Activated T-cell treated with anti-CD3 and anti-CD28 coated beads for 1 hour (primary cell): ENCODE measurements around the gene ALDH3A1.

Experiments
- DNase-seq: peaks from one replicate; pipeline ENCODE4 v3.0.0-alpha.2; 2020; ENCODE audit warnings: low read depth

ALDH3A1 gene

DNA sequence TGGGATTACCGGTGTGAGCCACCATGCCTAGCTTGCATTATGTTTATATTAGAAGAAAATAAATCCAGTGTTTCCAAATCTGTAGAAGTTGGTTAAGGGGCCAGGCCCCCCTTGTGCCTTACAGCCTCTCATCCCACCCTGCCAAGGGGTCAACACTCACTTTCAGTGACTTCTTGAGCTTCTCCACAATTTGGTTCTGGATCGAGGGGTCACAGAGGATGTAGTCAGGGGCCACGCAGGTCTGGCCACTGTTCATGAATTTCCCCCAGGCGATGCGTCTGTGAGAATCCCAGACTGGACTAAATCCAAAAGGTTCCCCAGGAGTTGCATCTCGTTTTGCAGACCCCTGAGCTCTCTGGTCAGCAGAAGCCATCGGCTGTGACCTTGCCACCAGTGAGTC is 7.2 kb downstream of the ALDH3A1 start:
- no peak for DNase-seq

DNA sequence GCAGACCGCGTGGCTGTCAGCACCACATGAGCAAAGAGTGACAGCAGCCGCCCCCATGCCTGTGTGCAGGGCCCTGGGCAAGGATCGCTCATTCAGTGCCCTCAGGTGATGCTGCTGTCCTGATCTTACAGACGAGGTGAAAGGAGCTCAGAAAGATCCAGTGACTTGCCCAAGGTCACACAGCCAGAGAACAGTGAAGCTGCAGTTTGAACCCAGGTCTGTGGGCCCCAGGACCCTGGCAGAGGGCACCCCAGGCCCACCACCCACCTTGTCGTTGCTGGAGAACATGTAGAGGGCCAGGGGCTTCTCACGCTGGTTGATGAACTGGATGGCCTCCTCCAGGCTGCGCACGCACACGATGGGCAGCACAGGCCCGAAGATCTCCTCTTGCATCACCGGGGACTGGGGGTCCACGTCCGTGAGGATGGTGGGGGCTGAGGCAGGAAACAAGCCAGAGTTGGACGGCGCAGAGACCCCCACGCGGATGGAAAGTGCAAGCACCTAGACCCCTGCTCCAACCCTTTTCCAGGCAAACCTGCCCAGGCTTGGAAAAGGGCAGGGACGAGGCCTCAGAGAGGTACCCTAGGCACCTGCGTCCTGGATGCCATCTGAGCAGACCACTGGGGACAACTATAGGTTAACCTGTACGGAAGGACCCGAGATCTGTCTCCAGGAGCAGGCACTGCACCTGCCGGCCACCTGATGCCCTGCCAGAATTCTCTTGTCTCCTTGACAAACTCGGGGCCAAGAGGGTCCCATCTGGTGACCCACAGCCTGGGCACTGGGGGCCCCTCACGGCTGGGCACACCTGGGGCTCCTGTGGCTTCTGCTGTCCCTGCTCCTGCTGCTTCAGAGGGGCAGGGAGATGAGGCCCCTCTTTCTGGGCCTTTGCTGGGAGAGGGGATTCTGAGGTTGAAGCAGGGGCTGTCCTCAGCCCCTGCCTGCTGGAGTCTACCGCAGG is 8.6 kb downstream of the ALDH3A1 start:
- no peak for DNase-seq

DNA sequence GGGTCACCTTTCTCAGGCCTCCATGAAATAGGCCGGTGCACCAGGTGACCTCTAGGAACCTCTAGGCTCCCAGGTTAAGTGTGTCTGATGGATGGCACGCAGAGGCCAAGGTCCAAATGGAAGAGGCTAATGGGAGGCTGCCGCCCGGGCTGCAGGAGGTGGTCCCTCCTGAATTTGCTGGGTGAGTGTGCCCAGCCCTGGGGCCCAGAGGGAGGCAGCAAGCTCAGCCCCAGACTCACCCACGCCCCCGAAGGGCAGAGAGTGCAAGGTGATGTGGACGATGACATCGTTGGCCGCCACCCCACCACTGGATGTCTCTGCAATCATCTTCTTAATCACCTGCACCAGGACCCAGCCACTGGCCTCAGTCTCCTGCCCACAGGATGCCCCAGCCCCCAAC is 9.3 kb downstream of the ALDH3A1 start:
- DNase-seq = no peak

DNA sequence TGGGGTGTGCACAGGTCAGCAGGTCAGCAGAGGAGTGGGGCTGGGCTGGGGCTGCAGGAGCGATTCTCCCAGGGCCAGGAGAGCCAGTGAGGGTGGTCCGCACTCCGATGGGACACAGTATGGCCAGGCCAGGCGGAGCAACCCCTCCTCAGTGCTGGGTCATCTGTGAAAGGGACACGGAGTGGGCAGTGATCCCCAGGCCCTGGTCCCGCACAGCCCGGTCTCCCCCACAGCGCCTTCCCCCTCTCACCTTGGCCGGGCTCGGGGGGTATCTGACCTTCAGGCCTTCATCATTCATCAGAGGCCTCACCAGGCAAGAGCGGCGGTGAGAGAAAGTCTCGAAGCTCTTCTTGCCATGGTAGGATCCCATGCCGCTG is 10.0 kb downstream of the ALDH3A1 start:
- DNase-seq = no peak

DNA sequence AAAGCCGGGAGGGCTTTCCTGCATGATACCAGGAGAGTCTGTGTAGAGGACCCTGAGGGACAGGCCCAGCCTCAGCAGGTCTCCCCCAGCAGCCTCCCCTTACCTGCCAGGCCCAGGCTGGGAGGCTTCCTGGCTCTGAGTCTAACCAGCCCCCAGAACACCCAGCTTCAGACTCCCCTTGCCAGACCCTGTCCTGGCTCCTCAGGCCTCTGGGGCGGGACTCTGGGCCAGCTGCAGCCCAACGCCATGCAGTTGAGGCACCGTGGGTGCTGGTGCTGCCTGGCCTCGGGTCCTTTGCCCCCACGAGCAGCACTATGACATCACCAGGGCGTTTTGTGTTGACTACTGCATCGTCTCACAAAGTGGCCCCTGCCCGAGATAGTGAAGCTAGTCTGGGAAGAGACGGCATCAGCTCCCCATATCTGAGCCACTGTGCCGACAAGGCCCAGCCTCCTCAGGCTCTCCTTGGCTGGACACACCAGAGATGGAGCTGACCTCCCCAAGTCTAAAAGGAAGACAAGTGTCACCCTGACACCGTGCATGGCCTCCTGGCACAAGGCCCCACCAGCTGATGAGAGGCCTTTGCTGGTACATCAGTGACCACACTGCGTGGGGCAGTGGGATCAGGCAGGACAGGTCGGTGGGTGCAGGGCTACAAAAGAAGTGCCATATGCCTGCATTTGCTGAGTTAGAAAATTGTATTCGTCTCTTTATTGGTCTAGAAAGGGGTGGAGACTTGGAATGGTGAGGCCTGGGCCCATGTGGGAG is 10.6 kb downstream of the ALDH3A1 start:
- no peak for DNase-seq

DNA sequence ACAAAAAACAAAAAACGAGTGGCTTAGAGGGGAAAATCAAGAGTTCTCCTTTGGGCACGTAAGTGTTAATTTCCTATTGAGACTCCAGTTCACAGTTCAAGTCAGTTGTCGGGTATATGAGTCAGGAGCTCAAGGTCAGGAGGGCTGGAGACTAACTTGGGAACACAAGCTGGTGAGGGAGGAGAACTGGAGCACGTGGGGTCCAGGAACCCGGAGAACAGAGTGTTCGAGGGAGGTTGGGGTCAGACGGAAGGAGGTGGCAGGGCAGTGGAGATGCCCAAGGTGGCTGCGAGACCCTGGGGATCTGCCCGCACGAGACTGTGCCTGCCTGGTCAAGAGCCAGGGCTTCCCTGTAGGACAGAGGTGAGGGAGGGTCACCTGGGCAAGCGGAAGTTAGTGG is 12.0 kb downstream of the ALDH3A1 start:
- DNase-seq = no peak

DNA sequence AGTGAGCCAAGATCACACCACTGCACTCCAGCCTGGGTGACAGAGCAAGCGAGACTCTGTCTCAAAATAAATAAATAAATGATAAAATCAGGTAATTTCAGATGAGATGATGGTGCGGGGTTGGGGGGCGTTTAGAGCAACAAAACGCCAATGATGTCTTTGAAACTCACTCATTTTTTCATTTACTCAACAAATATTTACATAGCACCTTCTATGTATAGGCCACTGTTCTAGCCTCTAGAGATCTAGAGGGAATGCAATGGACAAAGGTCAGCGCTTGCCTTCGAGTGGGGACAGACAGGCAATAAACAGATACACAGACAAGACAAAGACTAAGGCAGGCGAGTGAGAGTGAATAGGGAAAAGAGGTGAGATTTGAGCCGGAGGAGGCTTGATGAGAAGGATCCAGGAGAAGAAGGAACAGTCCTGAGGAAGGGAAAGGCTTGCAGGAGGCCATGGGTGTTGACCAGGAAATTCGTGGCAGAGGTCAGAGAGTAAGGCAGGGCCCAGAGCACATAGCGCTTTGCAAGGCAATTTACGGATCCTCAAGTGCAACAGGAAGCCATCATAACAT is 14.1 kb downstream of the ALDH3A1 start:
- DNase-seq = no peak

DNA sequence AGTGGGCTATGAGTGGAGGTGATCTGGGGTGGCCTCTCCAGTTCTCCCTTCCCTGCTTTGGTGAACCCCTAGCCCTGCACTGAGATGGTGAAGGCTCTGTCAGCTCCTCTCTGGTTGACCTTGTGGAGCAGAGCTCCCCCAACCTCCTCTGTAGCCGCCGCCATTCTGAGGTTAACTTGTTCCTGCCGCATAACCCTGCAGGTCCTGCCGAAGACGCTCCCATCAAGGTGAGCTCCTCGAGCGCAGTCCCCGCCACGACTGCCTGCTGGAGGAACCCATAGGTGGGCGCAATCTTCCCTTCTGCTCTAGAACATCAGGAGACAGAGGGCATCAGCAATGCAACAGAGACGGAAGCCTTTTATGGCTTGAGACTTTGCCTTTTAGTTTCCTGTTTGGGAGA is 16.5 kb downstream of the ALDH3A1 start:
- no peak for DNase-seq

DNA sequence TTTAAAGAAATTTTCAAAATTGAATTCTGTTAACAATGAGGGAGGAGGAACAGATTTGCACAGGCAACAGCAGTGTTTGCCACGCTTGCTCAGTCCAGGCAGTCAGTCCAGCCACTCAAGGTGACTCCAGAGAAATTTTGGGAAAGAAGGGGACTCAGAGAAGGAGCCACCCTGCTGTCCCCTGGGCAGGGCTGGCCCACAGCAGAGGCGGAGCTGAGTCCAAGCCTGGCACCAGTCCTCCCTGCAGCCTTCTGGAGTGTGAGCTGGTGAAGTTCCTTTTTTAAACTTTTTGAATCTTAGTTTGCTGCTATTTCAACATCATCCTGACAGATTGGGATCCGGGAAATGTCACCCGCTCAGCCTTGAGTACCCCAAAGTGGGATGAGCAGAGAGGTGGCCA is 17.3 kb downstream of the ALDH3A1 start:
- DNase-seq = no peak

DNA sequence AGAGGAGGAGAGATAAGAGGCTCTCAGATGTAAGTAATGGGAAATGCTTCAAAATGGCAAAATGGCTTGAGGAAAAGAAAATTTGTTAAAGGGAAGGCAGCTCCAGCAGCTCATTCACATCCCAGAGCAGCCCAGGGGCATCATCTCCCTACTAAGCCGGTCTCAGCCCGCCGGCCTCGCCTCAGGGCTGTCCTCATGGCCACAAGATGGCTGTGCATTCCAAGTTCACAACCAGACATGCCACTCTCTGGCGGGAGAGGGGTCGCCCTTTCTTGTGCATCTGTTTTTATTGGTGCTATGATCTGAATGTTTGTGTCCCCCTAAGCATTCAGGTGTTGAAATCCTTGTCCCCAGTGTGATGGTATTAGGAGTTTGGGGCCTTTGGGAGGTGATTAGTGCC is 18.2 kb downstream of the ALDH3A1 start:
- no peak for DNase-seq

DNA sequence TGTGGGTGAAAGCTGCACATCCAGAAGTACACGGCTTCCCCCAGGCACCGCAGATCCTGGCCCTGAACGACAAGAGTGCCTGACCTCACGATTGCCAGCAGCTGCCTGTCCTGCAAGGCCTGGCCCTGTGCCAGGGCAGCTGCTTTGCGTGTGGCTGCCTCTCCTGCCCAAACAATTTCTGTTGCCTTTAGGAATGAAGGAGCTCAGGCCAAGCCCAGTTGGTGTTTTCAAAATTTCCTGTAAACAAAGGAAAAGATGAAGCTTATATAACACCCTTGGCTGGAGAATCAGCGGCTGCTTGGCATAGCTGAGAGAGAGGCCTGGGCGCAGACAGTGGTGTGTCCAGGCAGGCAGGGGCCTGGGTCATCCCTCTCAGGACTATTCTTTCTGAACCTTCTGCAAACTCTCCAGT is 20.0 kb downstream of the ALDH3A1 start:
- no peak for DNase-seq

DNA sequence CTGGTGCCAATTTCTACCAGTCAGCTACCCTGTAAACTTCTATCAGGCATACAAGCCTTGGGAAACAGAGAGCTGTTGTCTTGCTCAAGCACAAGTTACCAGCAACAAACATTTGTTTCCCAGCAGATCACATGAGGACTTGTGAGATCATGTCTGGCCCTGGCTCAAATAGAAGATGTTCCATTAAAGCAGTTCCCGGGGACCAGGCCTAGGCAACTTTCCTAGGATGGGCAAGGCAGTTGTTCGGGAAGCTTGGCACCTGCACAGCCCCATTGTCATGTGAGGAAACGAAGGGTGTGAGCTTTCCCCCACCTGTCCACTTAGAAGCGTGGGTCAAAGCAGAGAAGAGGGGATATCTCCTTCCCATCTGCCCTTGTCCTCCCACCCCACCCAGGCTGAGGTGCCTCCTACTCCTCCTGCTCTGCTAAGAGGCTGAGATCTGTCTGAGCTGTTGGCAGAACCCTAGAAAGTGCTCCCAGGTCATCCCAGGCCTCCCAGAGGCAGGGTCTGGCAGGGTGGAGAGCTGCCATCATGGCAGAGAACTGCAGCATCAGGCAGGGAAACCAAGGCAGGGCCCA is 20.5 kb downstream of the ALDH3A1 start:
- no peak for DNase-seq

DNA sequence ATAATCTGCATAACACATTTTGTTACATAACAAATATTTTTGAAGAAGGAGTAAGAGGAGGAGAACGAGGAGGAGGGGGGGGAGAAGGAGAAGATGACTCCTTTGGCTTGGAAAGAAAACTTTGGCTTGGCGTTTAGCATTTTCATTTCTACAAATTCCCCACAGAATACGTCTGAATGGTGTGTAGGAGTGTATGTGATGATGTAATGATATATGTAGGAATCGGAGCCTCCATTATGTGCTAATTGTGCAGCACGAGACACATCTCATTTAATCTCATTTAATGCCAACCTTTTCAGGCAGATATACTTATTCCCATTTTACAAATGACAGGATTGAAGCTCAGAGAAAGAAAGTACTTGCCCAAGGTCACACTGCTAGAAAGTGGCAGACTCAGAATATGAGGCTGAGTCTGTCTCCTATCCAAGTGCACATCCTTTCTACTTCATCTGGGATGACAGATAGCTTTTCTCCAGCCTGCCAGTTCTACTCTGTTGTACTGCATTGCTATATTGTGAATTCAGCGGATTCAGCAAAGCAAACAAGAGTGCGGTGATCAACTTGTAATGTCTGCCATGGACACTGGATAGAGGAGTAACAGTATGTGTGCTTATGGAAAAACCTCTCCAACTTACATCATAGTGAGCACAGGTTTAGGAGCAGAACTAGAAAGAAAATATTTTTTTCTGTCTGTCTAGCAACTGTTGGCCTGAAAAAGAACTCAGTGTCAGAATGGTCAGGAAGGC is 21.3 kb downstream of the ALDH3A1 start:
- no peak for DNase-seq

DNA sequence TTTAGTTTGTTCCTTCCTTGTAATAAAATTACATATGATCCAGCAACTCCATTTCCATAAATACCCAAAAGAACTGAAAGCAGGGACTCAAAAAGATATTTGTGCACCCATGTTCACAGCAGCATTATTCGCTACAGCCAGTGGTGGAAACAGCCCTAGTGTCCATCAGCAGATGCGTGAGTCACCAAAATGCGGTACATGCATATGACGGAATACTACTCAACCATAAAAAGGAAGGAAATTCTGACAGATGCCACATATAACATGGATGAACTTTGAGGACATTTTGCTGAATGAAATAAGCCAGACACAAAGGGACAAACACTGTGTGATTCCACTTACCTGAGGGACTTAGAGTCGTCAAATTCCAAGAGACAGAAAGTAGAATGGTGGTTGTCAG is 22.6 kb downstream of the ALDH3A1 start:
- no peak for DNase-seq

DNA sequence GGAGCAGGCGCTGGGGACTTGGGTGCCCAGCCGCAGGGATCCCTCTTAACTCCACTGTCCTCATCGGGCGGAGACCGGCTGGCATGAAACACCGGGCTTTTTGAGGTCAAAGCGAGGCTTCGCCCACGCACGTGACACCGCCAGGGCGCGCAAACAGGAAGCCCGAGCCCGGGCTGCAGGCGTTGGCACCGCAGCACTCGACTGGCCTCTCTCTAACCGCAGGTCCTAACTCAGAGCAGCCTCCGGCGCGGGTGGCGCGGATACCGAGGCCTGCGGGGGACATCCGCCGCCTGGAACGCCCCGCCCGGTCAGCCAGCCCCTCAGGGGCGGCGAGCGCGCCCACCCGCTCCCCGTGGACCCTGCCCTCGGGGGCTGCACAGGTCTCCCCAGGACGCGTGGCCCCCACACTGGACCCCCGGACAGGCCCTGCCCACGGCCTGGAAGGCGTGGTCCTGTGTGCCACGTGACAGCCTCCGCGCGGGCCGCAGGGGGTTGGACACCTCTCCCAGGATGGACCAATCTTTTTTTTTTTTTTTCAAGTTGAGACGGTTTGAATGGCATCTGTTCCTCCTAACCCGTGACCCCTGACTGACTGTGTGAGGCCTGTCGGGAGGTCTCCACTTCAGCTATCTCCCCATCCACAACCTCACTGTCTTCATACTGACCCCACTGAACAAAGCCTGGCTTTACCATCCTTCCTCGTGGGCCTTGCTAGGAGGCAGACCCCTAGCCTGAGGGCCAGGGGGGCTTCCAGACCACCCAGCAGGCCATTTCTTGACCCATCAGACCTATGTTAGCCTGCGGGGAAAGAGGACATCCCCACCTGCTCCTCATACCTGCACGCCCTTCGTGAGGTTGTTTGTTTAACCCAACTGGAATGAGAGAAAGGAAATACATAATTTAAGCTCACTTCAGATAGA is 23.3 kb downstream of the ALDH3A1 start:
- DNase-seq = peak; percentile 16

DNA sequence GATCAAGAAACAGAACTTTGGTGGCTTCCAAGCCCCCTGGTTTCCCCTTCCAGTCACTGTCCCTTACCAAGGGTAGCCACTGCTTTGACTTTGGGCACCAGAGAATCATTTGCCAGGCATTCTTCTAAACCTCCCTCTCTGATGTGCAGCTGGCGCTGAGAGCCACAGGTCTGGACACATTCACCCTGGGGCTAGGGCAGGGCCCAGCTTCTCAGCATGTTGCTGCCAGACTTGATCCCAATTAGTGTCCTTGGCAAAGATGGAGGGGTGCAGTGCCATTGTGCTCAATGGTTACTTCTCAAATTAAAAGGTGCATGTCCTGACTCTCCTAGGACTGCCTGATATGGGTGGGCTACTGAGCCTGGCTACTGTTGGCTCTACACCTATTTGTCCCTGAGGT is 24.1 kb downstream of the ALDH3A1 start:
- no peak for DNase-seq

DNA sequence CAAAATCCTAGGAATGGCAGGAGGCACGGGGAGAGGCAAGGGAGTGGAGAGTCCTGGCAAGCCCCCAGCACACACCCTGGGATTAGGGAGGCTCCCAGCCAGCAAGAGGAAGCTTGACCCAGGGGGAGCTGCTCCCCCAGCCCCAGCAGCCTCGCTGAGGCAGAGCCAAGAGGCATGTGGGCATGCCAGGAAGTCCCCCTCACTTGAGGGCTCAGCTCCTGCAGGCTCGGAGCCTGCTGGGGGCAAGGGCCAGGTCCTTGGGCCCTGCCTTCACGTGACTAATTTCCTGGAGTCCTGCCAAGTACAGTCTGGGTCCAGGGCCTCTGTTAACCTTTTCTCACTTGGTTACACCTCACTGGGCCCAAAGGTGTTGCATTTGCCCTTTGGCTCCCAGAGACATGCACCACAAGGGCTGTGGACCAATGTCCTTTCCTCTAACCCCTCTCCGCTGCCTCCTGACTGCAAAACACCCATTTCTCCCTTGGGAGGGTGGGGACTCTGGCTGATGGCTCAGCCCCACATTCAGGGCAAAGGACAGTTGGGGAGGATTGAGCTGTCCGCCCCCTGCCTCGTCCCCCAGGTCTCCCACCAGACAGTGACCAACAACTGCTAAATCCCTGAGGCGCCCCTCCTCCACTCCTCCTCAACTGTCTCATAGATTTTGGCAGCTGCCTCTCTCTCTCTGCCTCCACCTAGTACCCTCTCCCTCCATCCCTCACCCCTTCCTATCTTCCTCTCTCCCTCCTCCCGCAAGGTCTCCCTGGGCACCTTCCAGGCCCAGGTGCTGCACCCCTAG is 27.3 kb downstream of the ALDH3A1 start:
- DNase-seq = no peak

DNA sequence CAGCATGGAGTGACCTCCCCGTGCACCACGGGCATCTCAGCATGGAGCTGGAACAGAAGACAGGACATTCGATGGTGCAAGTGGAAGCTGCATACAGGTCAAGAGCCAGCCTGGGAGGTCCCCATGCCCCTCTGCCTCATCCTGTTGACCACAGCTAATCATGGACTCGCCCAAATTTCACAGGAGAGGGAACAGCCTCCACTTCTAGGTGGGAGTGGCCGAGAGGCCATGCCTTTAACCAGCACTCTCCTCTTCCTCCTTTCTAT is 28.0 kb downstream of the ALDH3A1 start:
- no peak for DNase-seq

DNA sequence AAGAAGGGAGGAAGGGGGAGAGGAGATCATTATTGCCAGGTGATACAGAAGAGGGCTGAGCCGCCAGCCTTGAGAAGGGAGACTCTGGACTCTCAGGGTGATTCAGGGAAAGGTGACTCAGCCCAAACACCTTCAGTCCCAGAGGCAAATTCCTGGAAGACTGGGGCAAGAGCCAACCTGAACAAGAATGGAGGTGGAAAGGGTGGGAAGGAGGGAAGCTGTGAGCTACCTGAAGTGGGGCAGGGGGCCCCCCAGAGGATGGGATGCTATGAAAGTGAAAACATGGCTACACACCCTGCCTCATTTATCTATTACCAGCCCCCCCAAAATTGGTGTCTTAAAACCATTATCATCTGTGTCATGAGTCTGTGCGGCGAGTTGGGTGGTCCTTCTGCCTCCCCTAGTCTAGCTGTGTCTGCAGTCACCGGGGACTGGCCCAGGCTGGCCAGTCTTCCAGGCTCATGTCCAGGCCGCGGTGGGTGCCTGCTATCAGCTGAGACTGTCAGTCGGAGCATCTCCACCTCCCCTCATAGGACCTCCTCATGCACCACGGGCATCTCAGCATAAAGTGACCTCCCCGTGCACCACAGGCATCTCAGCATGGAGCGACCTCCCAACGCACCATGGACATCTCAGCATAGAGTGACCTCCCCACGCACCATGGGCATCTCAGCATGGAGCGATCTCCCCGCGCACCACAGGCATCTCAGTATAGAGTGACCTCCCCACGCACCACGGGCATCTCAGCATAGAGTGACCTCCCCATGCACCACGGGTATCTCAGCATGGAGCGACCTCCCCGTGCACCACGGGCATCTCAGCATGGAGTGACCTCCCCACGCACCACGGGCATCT is 28.5 kb downstream of the ALDH3A1 start:
- DNase-seq = no peak
